ENCODE measurements around the gene TNPO1.
"Not testable (repeated sequence)": the region's sequence is repeated elsewhere in the genome, so short reads cannot be mapped to it uniquely, and the experiment has no call there.

Gene TNPO1

DNA sequence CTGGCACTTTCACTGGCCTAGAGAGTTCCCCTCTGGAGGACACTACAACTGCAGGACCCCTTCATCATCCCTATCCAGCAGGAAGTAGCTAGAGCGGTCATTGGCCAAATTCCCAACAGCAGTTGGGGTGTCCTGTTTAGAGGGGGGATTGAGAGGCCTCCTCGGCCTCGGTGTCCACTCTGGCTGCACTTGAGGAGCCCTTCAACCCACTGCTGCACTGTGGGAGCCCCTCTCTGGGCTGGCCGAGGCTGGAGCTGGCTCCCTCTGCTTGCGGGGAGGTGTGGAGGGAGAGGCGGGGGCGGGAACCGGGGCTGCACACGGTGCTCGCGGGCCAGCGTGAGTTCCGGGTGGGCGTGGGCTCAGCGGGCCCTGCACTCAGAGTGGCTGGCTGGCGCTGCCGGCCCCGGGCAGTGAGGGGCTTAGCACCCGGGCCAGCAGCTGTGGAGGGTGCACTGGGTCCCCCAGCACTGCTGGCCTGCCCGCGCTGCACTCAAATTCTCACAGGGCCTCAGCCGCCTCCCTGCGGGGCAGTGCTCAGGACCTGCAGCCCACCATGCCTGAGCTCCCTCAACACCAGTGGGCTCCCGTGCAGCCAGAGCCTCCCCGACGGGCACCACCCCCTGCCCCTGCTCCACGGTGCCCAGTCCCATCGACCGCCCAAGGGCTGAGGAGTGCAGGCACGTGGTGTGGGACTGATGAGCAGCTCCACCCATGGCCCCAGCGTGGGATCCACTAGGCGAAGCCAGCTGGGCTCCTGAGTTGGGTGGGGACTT lies 118.7 kb downstream of the TNPO1 start:
- DNase-seq (ENCODE audit: low read depth in 2 of 2), result not testable (repeated sequence)

DNA sequence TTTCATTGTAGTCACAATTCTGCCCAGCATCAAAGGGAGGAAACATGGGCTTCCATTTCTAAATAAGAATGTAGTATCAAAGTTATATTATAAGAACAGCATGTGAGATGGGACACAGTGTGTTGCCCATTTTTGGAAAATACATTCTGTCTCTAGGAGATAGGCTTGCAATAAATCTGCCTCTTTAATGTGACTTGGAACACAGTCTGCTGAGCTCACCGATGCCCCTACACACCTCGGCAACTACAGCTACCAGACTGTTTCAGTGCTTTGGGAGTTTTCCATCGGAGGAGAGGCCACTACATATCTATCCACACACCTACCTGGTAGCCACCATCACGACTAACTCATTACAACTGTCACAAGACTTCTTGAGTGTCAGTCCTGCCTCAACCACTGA lies 120.4 kb downstream of the TNPO1 start:
- no peak for DNase-seq (ENCODE audit: low read depth in 2 of 2)

DNA sequence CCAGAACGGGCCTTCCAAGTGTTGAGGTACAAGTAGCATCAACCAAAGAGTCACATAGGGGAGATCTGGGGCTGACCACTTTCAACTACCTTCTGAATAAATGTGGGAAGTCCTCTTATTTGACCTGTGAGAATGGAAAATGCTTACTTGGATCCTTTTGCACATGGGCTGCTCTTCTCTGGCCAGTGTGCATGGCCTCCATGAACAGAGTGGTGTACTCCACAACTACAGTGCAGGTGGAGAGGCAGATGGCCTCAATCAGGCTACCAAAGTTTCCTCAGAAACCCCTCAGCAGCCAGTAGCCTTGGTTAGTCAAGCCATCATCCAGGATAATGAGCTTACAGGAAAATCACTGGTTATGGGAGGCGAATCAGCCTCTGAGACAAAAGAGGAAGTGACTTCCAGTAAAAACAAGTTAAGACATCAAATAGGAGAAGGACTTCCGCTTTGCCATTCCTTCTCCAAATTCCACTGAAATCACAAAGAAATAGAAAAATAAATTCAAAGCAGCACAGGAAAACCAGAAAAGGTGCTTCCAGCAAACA lies 121.1 kb downstream of the TNPO1 start:
- DNase-seq (ENCODE audit: low read depth in 2 of 2), result no peak

DNA sequence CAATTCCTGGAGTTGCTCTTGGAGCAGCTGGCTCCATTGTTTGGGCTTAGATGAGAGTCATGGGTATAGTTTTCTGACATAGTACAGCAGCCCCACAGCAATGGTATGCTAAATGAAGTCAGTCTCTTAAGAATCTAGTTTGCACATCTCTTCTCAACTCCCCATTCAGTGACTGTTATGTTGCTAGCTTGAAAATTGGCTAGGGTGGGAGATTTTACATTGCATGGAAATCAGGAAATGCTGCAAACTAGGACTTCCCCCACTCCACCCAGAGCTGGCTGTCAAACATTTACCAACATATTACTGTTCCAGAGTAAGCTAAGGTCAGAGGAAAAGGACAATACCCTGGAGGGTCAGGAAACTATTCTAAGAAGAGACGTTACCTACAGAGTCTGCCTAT lies 121.7 kb downstream of the TNPO1 start:
- no peak for DNase-seq (ENCODE audit: low read depth in 2 of 2)

DNA sequence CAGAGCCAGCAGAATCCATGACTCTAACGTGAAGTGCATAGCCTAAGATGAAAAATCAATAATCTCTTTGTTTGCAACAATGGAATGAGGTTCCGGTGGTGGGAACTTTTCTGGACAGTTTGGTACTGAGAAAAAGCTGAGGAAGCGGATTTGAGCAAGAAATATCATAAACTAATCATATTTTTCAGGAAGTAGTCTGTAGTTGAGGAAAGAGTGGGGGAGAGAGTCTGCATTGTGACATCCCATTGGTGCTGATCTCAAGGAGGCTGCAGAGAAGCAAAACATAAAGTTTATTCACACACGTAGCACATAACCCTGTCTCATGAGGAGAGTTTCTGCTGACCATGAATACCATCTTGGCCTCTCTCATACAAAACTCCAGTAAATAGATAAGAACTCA lies 123.6 kb downstream of the TNPO1 start:
- no peak for DNase-seq (ENCODE audit: low read depth in 2 of 2)

DNA sequence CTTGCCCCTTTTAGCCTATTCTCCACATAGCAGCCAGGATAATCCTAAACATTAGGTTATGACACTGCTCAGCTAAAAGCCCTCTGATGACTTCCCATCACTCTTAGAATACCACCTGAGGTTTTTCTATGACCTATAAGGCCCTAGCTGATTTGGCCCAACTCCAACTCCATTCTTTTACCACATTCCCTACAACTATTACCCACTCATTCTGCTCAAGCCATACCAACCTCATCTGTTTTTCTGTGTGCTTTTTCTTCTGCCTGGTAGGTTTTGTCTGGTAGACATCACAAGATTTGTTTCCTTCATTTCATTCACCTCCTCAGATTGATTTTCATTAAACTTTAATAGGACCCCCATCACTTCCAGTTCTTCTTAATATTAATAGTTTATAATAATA lies 126.8 kb downstream of the TNPO1 start:
- DNase-seq (ENCODE audit: low read depth in 2 of 2), result no peak

DNA sequence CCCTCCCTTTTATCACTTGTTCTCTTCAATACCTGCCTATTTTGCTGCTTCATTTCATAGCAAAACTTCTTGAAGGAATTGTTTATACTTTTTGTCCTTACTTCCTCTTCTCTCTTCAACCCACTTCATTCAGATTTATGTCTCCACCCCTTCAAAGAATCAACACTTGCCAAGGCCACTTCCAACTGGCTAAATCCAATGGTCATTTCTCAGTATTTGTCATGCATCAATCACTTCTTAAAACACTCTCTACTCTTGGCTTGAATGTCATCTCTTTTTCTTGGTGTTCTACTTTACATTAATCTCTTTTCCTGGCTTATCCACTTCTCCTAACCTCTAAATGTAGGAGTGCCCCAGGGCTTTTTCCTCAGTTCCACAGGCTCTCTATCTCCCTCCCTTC lies 131.0 kb downstream of the TNPO1 start:
- no peak for DNase-seq (ENCODE audit: low read depth in 2 of 2)

DNA sequence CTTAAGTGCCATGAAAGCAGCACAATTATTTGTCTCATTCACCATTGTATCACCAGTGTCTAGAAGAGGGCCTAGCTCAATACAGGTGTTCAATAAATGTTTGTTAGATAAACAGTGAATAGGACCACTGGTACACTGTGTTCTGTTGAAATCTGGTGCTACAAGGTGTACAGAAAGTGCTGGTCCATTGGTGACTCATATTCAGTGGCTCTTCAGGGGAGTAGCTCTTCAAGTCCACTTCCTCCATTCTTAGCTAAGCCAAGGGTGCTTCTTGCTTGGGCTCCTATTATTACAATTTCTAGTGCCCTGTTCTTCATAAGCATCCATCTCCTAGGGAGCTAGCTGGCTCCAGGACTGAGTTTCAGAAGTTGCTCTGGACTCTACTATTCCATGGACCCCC lies 133.0 kb downstream of the TNPO1 start:
- no peak for DNase-seq (ENCODE audit: low read depth in 2 of 2)

DNA sequence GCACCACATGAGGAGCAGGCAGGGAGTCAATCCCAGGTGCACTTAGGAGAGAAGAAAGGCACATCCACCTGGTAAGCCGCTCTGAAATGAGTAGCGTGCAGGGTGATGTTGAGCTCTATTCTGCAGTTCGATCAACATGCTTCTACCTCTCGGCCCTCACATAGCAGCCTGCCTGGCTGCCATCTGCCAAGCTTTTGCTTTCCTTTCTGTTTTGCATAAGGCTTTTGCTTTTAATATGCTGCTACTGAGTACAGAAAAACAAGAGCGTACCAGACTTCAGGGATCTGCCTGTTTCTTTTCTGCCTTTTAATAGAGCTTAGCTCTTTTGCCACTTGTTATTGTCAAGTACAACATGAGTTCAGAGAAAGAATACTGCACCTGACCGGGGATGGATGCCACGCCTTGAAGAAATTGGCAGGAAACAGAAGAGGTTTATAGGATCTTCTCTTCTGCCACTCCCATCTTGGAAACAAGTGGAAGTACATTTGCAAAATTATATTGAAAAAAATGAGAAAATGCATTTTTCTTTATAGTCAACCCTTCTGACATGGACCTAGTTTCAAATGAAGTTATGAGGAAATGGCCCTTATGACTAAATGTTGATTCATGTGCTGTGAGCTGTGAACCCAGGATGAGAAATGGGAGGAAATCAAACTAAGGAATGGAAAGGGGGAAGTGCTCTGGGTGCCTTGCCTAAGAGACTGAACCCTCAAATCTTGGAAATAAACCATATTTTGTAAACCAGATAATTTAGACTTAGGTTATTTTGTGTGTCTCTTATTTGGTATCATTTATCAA lies 135.4 kb downstream of the TNPO1 start:
- DNase-seq (ENCODE audit: low read depth in 2 of 2), result no peak

DNA sequence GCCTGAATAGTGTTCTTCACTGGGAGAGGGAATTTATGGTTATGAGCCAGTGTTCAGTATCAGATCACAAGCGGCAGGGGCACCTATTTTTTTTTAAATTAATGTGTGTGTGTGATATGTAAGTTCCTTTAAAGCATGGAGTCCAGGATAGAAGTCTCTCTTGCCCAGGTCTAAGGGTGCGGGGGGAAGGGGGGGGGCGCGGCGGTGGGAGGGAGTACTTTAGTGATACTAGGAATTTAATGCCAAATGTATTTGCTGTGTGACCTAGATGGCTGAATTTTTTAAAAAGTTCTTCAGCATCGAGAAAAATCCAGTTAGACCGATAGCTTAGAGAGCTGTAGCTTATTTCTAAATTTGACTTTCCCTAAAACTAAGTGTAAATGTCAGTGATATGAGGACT lies 137.9 kb downstream of the TNPO1 start:
- DNase-seq (ENCODE audit: low read depth in 2 of 2), result no peak

DNA sequence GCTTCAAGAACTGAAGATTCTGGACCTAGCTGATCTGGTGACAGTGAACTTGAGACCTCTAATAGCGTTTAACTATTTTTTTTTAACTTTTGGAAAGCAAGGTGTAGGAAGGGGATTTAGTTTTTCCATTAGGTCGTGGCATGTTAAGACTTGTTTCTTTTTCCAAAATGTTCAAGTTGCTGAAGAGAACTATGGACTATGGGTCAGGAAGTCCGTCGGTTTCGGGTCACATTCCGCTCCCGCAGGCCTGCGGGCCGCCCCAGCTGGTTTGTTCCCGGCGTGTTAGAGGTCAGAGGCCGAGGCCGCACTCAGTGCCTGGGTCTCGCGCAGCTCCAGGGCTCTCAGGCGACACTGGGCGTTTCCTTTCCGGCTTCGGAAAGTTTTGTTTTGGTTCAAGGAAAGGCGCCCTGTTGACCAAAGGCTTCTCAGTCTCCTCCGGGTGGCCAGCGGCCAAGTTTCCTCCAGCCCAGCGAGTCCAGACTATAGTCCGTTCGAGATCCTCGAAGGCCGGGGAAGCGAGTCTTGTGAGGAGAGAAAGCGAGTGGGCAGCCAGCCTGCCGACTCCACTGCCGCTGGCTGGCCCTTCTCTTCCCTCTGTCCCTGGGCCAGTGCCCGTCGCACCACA lies 138.8 kb downstream of the TNPO1 start:
- DNase-seq (ENCODE audit: low read depth in 2 of 2), result no peak

DNA sequence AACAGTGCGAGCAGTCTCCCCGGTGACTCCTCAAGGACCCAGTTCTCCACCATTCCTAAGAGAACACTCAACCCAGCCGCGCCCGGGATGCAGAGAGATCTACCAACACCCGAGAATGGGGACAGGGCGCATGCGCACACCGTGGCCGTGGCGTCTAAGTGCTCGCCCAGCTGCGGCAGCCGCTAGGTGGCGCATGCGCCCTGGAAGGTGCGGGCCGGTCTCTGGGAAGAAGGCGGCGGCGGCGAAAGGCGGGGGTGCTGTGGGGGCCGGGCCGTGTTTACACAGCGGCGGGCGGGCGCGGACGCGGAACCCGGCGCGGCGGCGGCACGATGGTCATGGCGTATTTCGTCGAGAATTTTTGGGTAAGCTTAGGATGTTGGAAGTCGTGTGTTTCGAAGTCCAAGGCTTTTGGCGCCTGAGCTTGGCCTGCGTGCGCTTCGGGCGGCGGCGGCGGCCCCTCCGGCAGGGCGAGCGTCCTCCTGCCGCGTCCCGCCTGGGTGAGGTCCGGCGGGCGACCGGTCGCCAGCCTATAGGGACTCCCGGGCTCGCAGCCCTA lies 139.4 kb downstream of the TNPO1 start, which contains the start of gene FCHO2:
Gene FCHO2, plus strand, starts transcription at position 274 of the 556 bp plus-strand sequence. Its CDS starts 56 bp downstream, at position 330.
- DNase-seq (ENCODE audit: low read depth in 2 of 2), result peak; percentile 90 to 95

DNA sequence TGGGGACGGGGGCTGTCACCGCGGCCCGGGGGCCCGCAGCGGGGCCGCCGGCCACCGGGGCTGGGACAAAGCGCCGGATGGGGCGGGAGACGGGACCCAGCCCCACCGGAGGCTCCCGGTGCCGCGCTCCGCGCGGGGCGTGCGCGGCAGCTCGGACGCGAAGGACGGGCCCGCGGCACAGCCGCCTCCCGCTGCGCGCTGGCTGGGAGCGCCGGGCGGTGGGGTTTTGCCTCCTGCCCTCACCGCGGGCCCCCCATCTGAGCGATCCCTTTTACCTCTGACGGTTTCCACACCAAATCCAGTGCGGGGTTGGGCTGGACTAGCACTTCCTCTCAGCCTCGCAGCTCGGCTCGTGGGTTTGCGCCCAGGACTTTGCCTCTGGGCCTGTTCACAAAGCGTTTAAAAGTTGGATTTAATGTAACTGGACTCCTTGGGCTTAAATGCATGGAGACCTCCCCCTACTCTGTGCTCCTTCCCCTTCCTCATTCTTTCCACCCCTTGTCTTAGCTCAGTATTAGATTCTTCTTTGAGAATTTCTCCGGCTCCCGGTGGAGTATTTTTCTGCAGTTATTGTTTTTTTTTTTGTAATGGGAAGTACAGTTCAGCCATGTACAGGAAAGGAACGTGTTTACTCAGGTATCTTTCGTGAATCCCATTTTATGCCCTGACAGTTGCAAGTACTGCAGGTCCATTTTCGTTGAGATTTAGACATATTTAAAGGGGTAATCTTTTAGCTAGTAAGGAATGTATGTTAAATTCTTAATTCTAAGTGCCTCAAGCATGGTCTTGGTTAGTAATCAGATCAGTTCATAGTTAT lies 140.1 kb downstream of the TNPO1 start:
- DNase-seq (ENCODE audit: low read depth in 2 of 2), result peak in 1 of 2 donors; percentile 10

DNA sequence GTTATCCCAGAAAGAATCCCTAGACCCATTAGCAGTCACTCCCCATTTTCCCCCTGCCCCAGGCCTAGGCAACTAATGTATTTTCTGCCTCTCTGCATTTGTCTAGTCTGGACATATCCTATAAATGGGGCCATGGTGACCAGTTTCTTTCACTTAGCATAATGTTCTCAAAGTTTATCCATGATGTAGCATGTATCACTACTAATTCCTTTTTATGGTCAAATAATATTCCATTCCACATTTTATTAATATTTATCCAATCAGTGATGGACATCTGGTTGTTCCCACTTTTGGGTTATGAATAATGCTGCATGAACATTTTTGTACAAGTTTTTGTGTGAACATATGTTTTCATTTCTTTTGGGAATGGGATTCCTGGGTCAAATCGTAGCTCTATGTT lies 140.9 kb downstream of the TNPO1 start:
- DNase-seq (ENCODE audit: low read depth in 2 of 2), result no peak

DNA sequence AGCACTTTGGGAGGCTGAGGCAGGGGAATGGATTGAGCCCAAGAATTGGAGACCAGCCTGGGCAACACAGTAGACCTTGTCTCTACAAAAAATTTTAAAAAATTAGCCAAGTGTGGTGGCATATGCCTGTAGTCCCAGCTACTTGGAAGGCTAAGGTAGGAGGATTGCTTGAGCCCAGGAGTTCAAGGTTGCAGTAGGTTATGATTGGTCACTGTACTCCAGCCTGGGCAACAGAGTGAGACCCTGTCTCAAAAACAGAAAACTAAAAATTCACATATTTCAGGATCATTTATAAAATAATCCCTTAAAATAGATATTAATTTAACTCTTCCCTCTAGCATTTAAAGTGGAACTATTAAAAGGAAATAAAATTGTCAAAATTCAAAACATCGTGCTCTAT lies 142.8 kb downstream of the TNPO1 start:
- no peak for DNase-seq (ENCODE audit: low read depth in 2 of 2)
